ENCODE results near the gene RAB6A.

The RAB6A gene

DNA sequence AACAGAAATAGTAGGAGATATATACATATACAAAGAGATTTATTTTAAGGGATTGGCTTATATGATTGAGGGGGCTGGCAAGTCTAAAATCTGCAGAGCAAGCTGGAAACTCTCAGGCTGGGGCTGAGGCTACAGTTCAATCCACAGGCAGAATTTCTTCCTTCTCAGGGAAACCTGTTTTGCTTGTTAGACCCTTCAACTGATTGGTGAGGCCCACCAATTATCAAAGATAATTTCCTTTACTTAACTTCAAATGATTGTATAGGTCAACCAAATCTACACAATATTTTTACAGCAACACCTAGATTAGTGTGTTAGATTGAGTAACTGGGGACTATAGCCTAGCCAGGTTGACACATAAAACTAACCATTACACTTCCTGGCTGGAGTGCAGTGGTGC is 119.2 kb downstream of the RAB6A start:
- Histone ChIP-seq H4K12ac (ENCODE audit: low read depth, low read length) (no peak overlapping the region), H2AFZ (ENCODE audit: insufficient read depth, low read length, poor library complexity) (no peak overlapping the region), H3K4me1 (ENCODE audit: control insufficient read depth in 1 of 2, insufficient read depth in 2 of 2, low read length in 2 of 2) (peaks cover 5 to 7% of the 10 kb centered on the region in 2 experiments), H2BK12ac (ENCODE audit: low read length) (no peak overlapping the region), H3K36me3 (ENCODE audit: control insufficient read depth in 1 of 2, insufficient read depth in 2 of 2, low read length in 2 of 2) (no peaks in the 10 kb centered on the region), H3K4me2 (ENCODE audit: low read length) (no peak overlapping the region), H3K4ac (ENCODE audit: low read depth, low read length) (no peak overlapping the region), H3K79me1 (ENCODE audit: low read length) (no peaks in the 10 kb centered on the region), H4K8ac (ENCODE audit: low read depth, low read length) (no peak overlapping the region), H3K27me3 (ENCODE audit: insufficient read depth, low read length) (peaks cover 12% of the 10 kb centered on the region), H3K18ac (ENCODE audit: low read length) (no peak overlapping the region), H3K79me2 (ENCODE audit: control insufficient read depth, insufficient read depth, low read length, poor library complexity) (no peaks in the 10 kb centered on the region), H3K9ac (ENCODE audit: low read length) (no peak overlapping the region), H3K23ac (ENCODE audit: low read length) (no peak overlapping the region), H3K4me3 (ENCODE audit: low read depth, low read length) (no peak overlapping the region), H3K14ac (ENCODE audit: low read length) (no peak overlapping the region), H3K27ac (ENCODE audit: low read depth, low read length) (no peak overlapping the region), H4K91ac (ENCODE audit: low read depth, low read length) (no peak overlapping the region), H2BK120ac (ENCODE audit: insufficient read depth, low read length, poor library complexity) (no peak overlapping the region), H2BK5ac (ENCODE audit: low read depth, low read length, poor library complexity) (no peak overlapping the region), H2AK5ac (ENCODE audit: low read length) (no peak overlapping the region), H3K9me3 (ENCODE audit: insufficient read depth, low read depth, low read length) (no peaks in the 10 kb centered on the region)
- DNase-seq: no peak

DNA sequence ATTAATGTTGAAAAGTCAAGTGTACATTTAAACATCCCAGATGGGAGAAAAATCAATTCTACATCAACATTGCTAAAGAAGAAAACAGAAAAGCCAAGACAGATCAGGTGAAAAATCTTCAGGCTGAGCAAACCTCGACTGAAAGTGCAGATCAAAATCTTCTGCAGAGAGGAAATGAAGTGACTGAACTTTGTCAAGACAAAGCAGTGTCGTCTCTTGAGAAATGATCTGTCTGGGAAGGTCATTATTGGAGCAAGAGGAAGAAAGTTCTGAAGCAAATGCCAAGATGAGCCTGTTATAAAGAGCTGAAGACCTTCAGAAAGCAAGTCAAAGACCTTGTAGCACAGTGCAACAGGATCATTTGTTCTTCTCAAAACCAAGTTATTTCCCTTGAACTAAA is 120.3 kb downstream of the RAB6A start:
- Histone ChIP-seq H2BK12ac (ENCODE audit: low read length) (no peak overlapping the region), H4K91ac (ENCODE audit: low read depth, low read length) (no peak overlapping the region), H3K4me3 (ENCODE audit: low read depth, low read length) (no peak overlapping the region), H2BK5ac (ENCODE audit: low read depth, low read length, poor library complexity) (no peak overlapping the region), H2BK120ac (ENCODE audit: insufficient read depth, low read length, poor library complexity) (no peak overlapping the region), H3K9ac (ENCODE audit: low read length) (no peak overlapping the region), H2AFZ (ENCODE audit: insufficient read depth, low read length, poor library complexity) (no peak overlapping the region), H3K23ac (ENCODE audit: low read length) (no peak overlapping the region), H3K4me2 (ENCODE audit: low read length) (no peak overlapping the region), H3K79me1 (ENCODE audit: low read length) (no peaks in the 10 kb centered on the region), H3K27me3 (ENCODE audit: insufficient read depth, low read length) (peaks cover 2% of the 10 kb centered on the region), H3K79me2 (ENCODE audit: control insufficient read depth, insufficient read depth, low read length, poor library complexity) (no peaks in the 10 kb centered on the region), H3K27ac (ENCODE audit: low read depth, low read length) (no peak overlapping the region), H3K4me1 (ENCODE audit: control insufficient read depth in 1 of 2, insufficient read depth in 2 of 2, low read length in 2 of 2) (peaks cover 0 to 1% of the 10 kb centered on the region in 2 experiments), H3K18ac (ENCODE audit: low read length) (no peak overlapping the region), H3K9me3 (ENCODE audit: insufficient read depth, low read depth, low read length) (no peaks in the 10 kb centered on the region), H4K12ac (ENCODE audit: low read depth, low read length) (no peak overlapping the region), H3K4ac (ENCODE audit: low read depth, low read length) (no peak overlapping the region), H3K14ac (ENCODE audit: low read length) (no peak overlapping the region), H2AK5ac (ENCODE audit: low read length) (no peak overlapping the region), H4K8ac (ENCODE audit: low read depth, low read length) (no peak overlapping the region), H3K36me3 (ENCODE audit: control insufficient read depth in 1 of 2, insufficient read depth in 2 of 2, low read length in 2 of 2) (no peaks in the 10 kb centered on the region)
- WGBS (ENCODE audit: extremely low coverage, insufficient coverage, insufficient read length): no CpG with 5 or more reads among the region's 2 CpGs
- no peak for DNase-seq

GRCh38 chr11:73637012-73637411 is 123.9 kb downstream of the RAB6A start:
- no peak overlapping the region for H3K18ac ChIP-seq (ENCODE audit: low read length)
- H3K14ac ChIP-seq (ENCODE audit: low read length): no peak overlapping the region

DNA sequence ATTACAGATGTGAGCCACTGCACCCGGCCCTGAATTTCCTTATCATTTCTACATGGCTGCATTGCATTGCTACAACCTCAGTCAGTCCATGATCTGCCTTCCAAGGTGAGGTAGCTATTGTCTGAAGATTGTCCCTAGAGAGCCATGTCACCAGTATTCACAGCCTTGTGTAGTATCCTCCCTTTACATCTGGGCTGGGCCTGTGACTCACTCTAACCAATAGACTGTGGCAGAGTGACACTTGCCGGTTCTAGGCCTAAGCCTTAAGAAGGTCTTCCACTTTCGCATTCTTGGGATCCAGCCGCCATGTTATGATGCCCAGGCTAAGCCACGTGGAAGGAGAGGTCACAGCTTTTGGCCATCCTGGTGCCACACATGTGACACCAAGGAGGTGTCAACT is 124.6 kb downstream of the RAB6A start:
- no CpG with 5 or more reads among the region's 5 CpGs for WGBS (ENCODE audit: extremely low coverage, insufficient coverage, insufficient read length)
- Histone ChIP-seq H2BK5ac (ENCODE audit: low read depth, low read length, poor library complexity) (no peak overlapping the region), H4K8ac (ENCODE audit: low read depth, low read length) (no peak overlapping the region), H2AK5ac (ENCODE audit: low read length) (no peak overlapping the region), H4K91ac (ENCODE audit: low read depth, low read length) (no peak overlapping the region), H3K4me2 (ENCODE audit: low read length) (no peak overlapping the region), H3K4ac (ENCODE audit: low read depth, low read length) (no peak overlapping the region), H3K79me1 (ENCODE audit: low read length) (no peaks in the 10 kb centered on the region), H3K4me3 (ENCODE audit: low read depth, low read length) (no peak overlapping the region), H3K79me2 (ENCODE audit: control insufficient read depth, insufficient read depth, low read length, poor library complexity) (no peaks in the 10 kb centered on the region), H3K27me3 (ENCODE audit: insufficient read depth, low read length) (no peaks in the 10 kb centered on the region), H3K18ac (ENCODE audit: low read length) (no peak overlapping the region), H2BK12ac (ENCODE audit: low read length) (no peak overlapping the region), H3K14ac (ENCODE audit: low read length) (no peak overlapping the region), H2AFZ (ENCODE audit: insufficient read depth, low read length, poor library complexity) (no peak overlapping the region), H3K23ac (ENCODE audit: low read length) (peak overlapping the region; percentile 33), H3K27ac (ENCODE audit: low read depth, low read length) (no peak overlapping the region), H3K9ac (ENCODE audit: low read length) (no peak overlapping the region), H4K12ac (ENCODE audit: low read depth, low read length) (no peak overlapping the region), H3K4me1 (ENCODE audit: control insufficient read depth in 1 of 2, insufficient read depth in 2 of 2, low read length in 2 of 2) (no peaks in the 10 kb centered on the region), H2BK120ac (ENCODE audit: insufficient read depth, low read length, poor library complexity) (no peak overlapping the region), H3K36me3 (ENCODE audit: control insufficient read depth in 1 of 2, insufficient read depth in 2 of 2, low read length in 2 of 2) (no peaks in the 10 kb centered on the region), H3K9me3 (ENCODE audit: insufficient read depth, low read depth, low read length) (no peaks in the 10 kb centered on the region)
- DNase-seq: no peak

More at GRCh38 chr11:73637012-73637411, 123.9 kb downstream of the RAB6A start:
- no peak overlapping the region for H3K4me2 ChIP-seq (ENCODE audit: low read length)
- H3K4me1 ChIP-seq (ENCODE audit: control insufficient read depth in 1 of 2, insufficient read depth in 2 of 2, low read length in 2 of 2): no peaks in the 10 kb centered on the region
- no peak overlapping the region for H3K9ac ChIP-seq (ENCODE audit: low read length)
- H3K79me1 ChIP-seq (ENCODE audit: low read length): no peaks in the 10 kb centered on the region
- H2BK120ac ChIP-seq (ENCODE audit: insufficient read depth, low read length, poor library complexity): no peak overlapping the region
- H4K12ac ChIP-seq (ENCODE audit: low read depth, low read length): no peak overlapping the region
- H2BK12ac ChIP-seq (ENCODE audit: low read length): no peak overlapping the region
- H4K91ac ChIP-seq (ENCODE audit: low read depth, low read length): no peak overlapping the region
- H2AFZ ChIP-seq (ENCODE audit: insufficient read depth, low read length, poor library complexity): no peak overlapping the region
- no peak for DNase-seq
- H3K36me3 ChIP-seq (ENCODE audit: control insufficient read depth in 1 of 2, insufficient read depth in 2 of 2, low read length in 2 of 2): no peaks in the 10 kb centered on the region
- H3K4me3 ChIP-seq (ENCODE audit: low read depth, low read length): no peak overlapping the region
- no peaks in the 10 kb centered on the region for H3K79me2 ChIP-seq (ENCODE audit: control insufficient read depth, insufficient read depth, low read length, poor library complexity)
- no CpG with 5 or more reads among the region's 1 CpG for WGBS (ENCODE audit: extremely low coverage, insufficient coverage, insufficient read length)
- no peak overlapping the region for H3K27ac ChIP-seq (ENCODE audit: low read depth, low read length)
- no peak overlapping the region for H3K23ac ChIP-seq (ENCODE audit: low read length)
- no peak overlapping the region for H2BK5ac ChIP-seq (ENCODE audit: low read depth, low read length, poor library complexity)
- H3K9me3 ChIP-seq (ENCODE audit: insufficient read depth, low read depth, low read length): no peaks in the 10 kb centered on the region
- no peak overlapping the region for H4K8ac ChIP-seq (ENCODE audit: low read depth, low read length)
- H3K4ac ChIP-seq (ENCODE audit: low read depth, low read length): no peak overlapping the region
- no peak overlapping the region for H2AK5ac ChIP-seq (ENCODE audit: low read length)
- no peaks in the 10 kb centered on the region for H3K27me3 ChIP-seq (ENCODE audit: insufficient read depth, low read length)
